ENCODE measurements around the gene GTPBP1. TPM values are rescaled to one million over a fixed set of nuclear protein-coding genes. Genes with fewer than 3 reads are reported as not detected.

GTPBP1 gene
- polyA plus RNA-seq, 3 donors = 6.7 to 41.4 (median 12.7) TPM

DNA sequence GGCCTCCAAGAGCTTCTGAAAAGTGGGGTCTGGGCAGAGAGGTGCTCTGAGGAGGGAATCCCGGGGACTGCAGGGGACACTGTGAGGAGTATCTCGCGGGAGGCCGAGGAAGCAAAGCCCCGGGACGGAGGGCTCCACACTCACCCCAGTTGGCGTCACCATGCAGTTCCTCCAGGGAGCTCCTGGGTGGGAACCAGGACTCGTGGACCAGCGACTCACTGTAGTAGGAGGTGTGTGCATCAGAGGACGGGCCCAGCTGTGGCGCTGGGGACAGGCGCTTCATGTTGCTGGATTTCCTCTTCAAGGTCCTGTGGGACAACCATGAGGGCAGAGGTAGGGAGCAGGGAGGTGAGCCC is 45.3 kb downstream of the GTPBP1 start:
- H3K36me3 ChIP-seq (replicated peaks in 1 of 2; ENCODE audit: control insufficient read depth in 1 of 2, insufficient read depth in 2 of 2, low read length in 2 of 2) = peaks cover 54 to 64% of the 10 kb centered on the region in 2 donors
- DNase-seq = no peak
- Mint-ChIP-seq H3K4me3 (peak overlapping the region; percentile 26 to 73), H3K27me3 (ENCODE audit: low read depth in 3 of 3) (peaks cover 0 to 3% (median 0%) of the 10 kb centered on the region in 3 donors), H3K4me1 (peaks cover 45% of the 10 kb centered on the region), H3K27ac (peak overlapping the region; percentile 96 to 100 (median 98)), H3K9me3 (peaks cover 0 to 3% (median 0%) of the 10 kb centered on the region in 7 donors), H3K36me3 (peaks cover 57 to 77% of the 10 kb centered on the region in 2 donors)
- H3K27ac ChIP-seq (ENCODE audit: low read depth in 1 of 2, low read length in 2 of 2) = peak overlapping the region; percentile 89 to 99
- peaks cover 80% of the 10 kb centered on the region for H3K79me2 ChIP-seq (ENCODE audit: insufficient read depth, low read length)
- no peak for TF ChIP-seq CTCF (IDR thresholded peaks at IDR 0.05)
- peaks cover 64% of the 10 kb centered on the region for H4K20me1 ChIP-seq (ENCODE audit: insufficient read depth, low read length)
- intact Hi-C loops (cut with micrococcal nuclease) = loop anchor here (5.0 to 10.0 kb wide), 3 partner anchors 44 to 774 kb away; partner anchors contain the start of genes ATF4 (in 1 of the 2) and GTPBP1 (in 1 of the 2)
- H3K4me1 ChIP-seq (ENCODE audit: control insufficient read depth in 1 of 2, insufficient read depth in 2 of 2, low read length in 2 of 2) = peaks cover 48 to 51% of the 10 kb centered on the region in 2 donors
- no peak overlapping the region for H2AFZ ChIP-seq (ENCODE audit: insufficient read depth, low read depth, low read length, poor library complexity, severe bottlenecking)
- 45% methylated on average over 12 of the region's 12 CpGs for WGBS (ENCODE audit: insufficient coverage)
- peak overlapping the region; percentile 99 for H3K4me2 ChIP-seq (replicated peaks; ENCODE audit: extremely low read depth, low read length, poor library complexity, severe bottlenecking)
- H3K9ac ChIP-seq (ENCODE audit: insufficient read depth, low read length, poor library complexity, severe bottlenecking) = peak overlapping the region; percentile 55
- no peaks in the 10 kb centered on the region for H3K9me3 ChIP-seq (replicated peaks in 1 of 2; ENCODE audit: control insufficient read depth in 1 of 2, insufficient read depth in 1 of 2, low read length in 2 of 2)
- H3K4me3 ChIP-seq (replicated peaks in 1 of 3; ENCODE audit: low read depth in 2 of 3, low read length in 3 of 3) = peak overlapping the region in 2 of 3 experiments; percentile 13 to 98
- H3K27me3 ChIP-seq (ENCODE audit: control insufficient read depth in 2 of 2, insufficient read depth in 2 of 2, low read length in 2 of 2) = no peaks in the 10 kb centered on the region

DNA sequence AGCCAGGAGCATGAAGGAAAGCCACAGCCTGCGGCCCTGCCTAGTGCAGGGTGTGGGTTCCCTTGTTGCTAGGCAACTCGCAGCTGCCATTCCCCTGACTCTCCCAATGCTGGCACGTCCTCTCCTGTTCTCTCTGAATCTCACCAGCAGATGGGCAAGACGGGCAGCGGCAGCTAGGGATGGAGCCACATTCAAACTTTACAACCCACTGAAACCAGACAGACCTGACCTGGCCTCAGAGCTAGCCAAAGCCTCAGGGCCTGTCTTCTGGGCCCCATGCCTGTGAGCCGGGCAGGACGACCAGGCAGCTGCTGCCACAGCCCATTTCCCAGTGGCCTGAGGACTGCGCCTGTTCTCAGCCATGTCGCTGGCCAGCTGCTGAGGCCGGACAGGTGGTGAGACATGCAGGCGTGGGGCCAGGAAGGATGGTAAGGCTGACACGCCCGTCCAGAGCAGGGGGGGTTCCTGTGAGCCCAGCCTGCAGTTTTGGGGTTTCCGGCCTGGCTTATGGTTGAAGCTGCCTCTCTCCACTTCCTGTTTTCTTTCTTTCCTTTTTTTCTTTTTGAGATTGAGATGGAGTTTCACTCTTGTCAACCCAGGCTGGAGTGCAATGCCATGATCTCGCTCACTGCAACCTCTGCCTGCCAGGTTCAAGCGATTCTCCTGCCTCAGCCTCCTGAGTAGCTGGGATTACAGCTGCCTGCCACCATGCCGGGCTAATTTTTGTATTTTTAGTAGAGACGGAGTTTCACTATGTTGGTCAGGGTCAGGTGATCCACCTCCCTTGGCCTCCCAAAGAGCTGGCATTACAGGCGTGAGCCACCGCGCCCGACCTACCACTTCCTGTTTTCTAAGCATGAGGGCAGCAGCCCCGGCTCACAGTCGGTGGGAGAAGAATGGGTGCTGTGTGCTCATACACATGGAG is 45.9 kb downstream of the GTPBP1 start:
- peak overlapping the region; percentile 55 for H3K9ac ChIP-seq (ENCODE audit: insufficient read depth, low read length, poor library complexity, severe bottlenecking)

More for the DNA sequence above, 45.9 kb downstream of the GTPBP1 start:
- peak overlapping the region; percentile 73 to 85 for H3K4me3 Mint-ChIP-seq
- TF ChIP-seq CTCF (IDR thresholded peaks at IDR 0.05) = no peak
- WGBS (ENCODE audit: insufficient coverage) = 1% methylated on average over 12 of the region's 24 CpGs
- H3K4me3 ChIP-seq (replicated peaks in 1 of 3; ENCODE audit: low read depth in 2 of 3, low read length in 3 of 3) = peak overlapping the region in 2 of 3 experiments; percentile 13 to 98
- H4K20me1 ChIP-seq (ENCODE audit: insufficient read depth, low read length) = peaks cover 57% of the 10 kb centered on the region
- peak overlapping the region; percentile 89 to 99 for H3K27ac ChIP-seq (ENCODE audit: low read depth in 1 of 2, low read length in 2 of 2)
- no peak overlapping the region for H2AFZ ChIP-seq (ENCODE audit: insufficient read depth, low read depth, low read length, poor library complexity, severe bottlenecking)
- H3K27me3 ChIP-seq (ENCODE audit: control insufficient read depth in 2 of 2, insufficient read depth in 2 of 2, low read length in 2 of 2) = no peaks in the 10 kb centered on the region
- H3K27me3 Mint-ChIP-seq (ENCODE audit: low read depth in 3 of 3) = peaks cover 0 to 3% (median 0%) of the 10 kb centered on the region in 3 donors
- no peaks in the 10 kb centered on the region for H3K9me3 ChIP-seq (replicated peaks in 1 of 2; ENCODE audit: control insufficient read depth in 1 of 2, insufficient read depth in 1 of 2, low read length in 2 of 2)
- peak overlapping the region; percentile 99 for H3K4me2 ChIP-seq (replicated peaks; ENCODE audit: extremely low read depth, low read length, poor library complexity, severe bottlenecking)
- peaks cover 80% of the 10 kb centered on the region for H3K79me2 ChIP-seq (ENCODE audit: insufficient read depth, low read length)
- peaks cover 0 to 3% (median 0%) of the 10 kb centered on the region in 7 donors for H3K9me3 Mint-ChIP-seq
- intact Hi-C loops (cut with micrococcal nuclease) = loop anchor here (5.0 to 10.0 kb wide), 3 partner anchors 44 to 773 kb away; partner anchors contain the start of genes ATF4 (in 1 of the 2) and GTPBP1 (in 1 of the 2)
- H3K4me1 ChIP-seq (ENCODE audit: control insufficient read depth in 1 of 2, insufficient read depth in 2 of 2, low read length in 2 of 2) = peaks cover 53 to 58% of the 10 kb centered on the region in 2 donors
- H3K4me1 Mint-ChIP-seq = peaks cover 49% of the 10 kb centered on the region
- H3K36me3 Mint-ChIP-seq = peaks cover 52 to 70% of the 10 kb centered on the region in 2 donors
- H3K27ac Mint-ChIP-seq = peak overlapping the region; percentile 96 to 100 (median 98)
- peak; percentile 80 to 92 (median 85) for DNase-seq
- peaks cover 48 to 58% of the 10 kb centered on the region in 2 donors for H3K36me3 ChIP-seq (replicated peaks in 1 of 2; ENCODE audit: control insufficient read depth in 1 of 2, insufficient read depth in 2 of 2, low read length in 2 of 2)
